Brain microvascular endothelial cell (primary cell): Measurements from ENCODE around the gene AXIN1.

ENCODE experiments used
- DNase-seq: peaks from one replicate; pipeline ENCODE4 v3.0.0-alpha.2; 2020
- H3K27ac ChIP-seq: fragments of 250-450 bp; sonication (Bioruptor Pico); 2 replicates; pipeline ENCODE4 v1.5.1; 2020; ENCODE audit warnings: mild to moderate bottlenecking, moderate library complexity
- H3K27me3 ChIP-seq: fragments of 250-450 bp; sonication (Bioruptor Pico); replicated peaks from 2 replicates; pipeline ENCODE4 v1.5.1; 2020; ENCODE audit warnings: mild to moderate bottlenecking
- H3K36me3 ChIP-seq: fragments of 250-450 bp; sonication (Bioruptor Pico); replicated peaks from 2 replicates; pipeline ENCODE4 v1.5.1; 2020; ENCODE audit warnings: mild to moderate bottlenecking
- H3K4me3 ChIP-seq: 2 replicates; pipeline ENCODE4 v1.5.1; 2011; ENCODE audit warnings: low read depth, mild to moderate bottlenecking, control low read depth, low read length, moderate library complexity
- CTCF ChIP-seq: IDR thresholded peaks from 2 replicates; pipeline ENCODE4 v1.5.1; 2011; ENCODE audit warnings: low read depth, mild to moderate bottlenecking, moderate library complexity, low read length, control low read depth, inconsistent platforms; ENCODE audit errors: missing control alignments
- in situ Hi-C: cut with HindIII; loops from 2 replicates; pipeline ENCODE4 v1.10.0; 2017; ENCODE audit warnings: low sequenced_read_pairs, low pct_ligation_motif_present

The AXIN1 gene

GRCh38 chr16:284204-285120 lies 68.1 kb downstream of the AXIN1 start:
- Histone ChIP-seq H3K27ac (no peak overlapping the region), H3K4me3 (no peak overlapping the region), H3K27me3 (peaks cover 13% of the 10 kb centered on the region), H3K36me3 (peaks cover 16% of the 10 kb centered on the region)
- TF ChIP-seq CTCF: no peak
- in situ Hi-C loops: no loop called here
- DNase-seq: no peak

GRCh38 chr16:283033-283805 lies 69.3 kb downstream of the AXIN1 start, which contains the start of gene PDIA2:
Gene PDIA2, plus strand, starts transcription at chr16:283164. Its CDS starts 6 bp downstream, at chr16:283170.
- in situ Hi-C loops: no loop called here
- TF ChIP-seq CTCF: no peak
- no peak within 1 kb of the TSS for H3K27ac ChIP-seq
- H3K4me3 ChIP-seq: no peak within 1 kb of the TSS
- DNase-seq: no peak
- H3K36me3 ChIP-seq: peaks cover 10% of the 10 kb centered on the region
- H3K27me3 ChIP-seq: peaks cover 13% of the 10 kb centered on the region

DNA sequence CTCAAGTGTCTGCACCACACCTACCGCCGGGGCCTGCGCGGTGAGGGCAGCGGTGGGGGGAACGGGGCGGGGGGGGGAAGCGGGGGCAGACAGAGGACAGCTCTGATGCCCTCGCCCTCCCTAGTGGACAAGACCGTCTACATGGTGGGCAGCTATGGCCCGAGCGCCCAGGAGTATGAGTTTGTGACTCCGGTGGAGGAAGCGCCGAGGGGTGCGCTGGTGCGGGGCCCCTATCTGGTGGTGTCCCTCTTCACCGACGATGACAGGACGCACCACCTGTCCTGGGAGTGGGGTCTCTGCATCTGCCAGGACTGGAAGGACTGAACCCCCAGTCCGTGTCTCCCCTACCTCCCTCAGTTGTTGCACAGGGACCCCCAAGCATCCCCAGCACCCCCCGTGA lies 70.0 kb downstream of the AXIN1 start:
- no peak for DNase-seq
- in situ Hi-C loops: no loop called here
- Histone ChIP-seq H3K4me3 (no peak overlapping the region), H3K27ac (no peak overlapping the region), H3K27me3 (peaks cover 13% of the 10 kb centered on the region), H3K36me3 (peaks cover 3% of the 10 kb centered on the region)
- no peak for TF ChIP-seq CTCF

GRCh38 chr16:281660-282255 lies 70.8 kb downstream of the AXIN1 start:
- no peak for TF ChIP-seq CTCF
- in situ Hi-C loops: no loop called here
- no peak for DNase-seq
- Histone ChIP-seq H3K36me3 (no peaks in the 10 kb centered on the region), H3K4me3 (no peak overlapping the region), H3K27ac (no peak overlapping the region), H3K27me3 (peaks cover 13% of the 10 kb centered on the region)

GRCh38 chr16:280991-281659 lies 71.4 kb downstream of the AXIN1 start:
- Histone ChIP-seq H3K27me3 (peaks cover 13% of the 10 kb centered on the region), H3K4me3 (no peak overlapping the region), H3K27ac (no peak overlapping the region), H3K36me3 (no peaks in the 10 kb centered on the region)
- in situ Hi-C loops: no loop called here
- no peak for DNase-seq
- TF ChIP-seq CTCF: no peak
